ENCODE measurements around the gene PAPSS1. TPM values are rescaled to one million over a fixed set of nuclear protein-coding genes. Genes with fewer than 3 reads are reported as not detected.
A peak's percentile ranks its signal among the peaks of the same experiment; 100 is the strongest.
"Not testable (repeated sequence)": the region's sequence is repeated elsewhere in the genome, so short reads cannot be mapped to it uniquely, and the experiment has no call there.

PAPSS1 gene
- total RNA-seq, 1 experiment from 2014 or later = 50.0 TPM

DNA sequence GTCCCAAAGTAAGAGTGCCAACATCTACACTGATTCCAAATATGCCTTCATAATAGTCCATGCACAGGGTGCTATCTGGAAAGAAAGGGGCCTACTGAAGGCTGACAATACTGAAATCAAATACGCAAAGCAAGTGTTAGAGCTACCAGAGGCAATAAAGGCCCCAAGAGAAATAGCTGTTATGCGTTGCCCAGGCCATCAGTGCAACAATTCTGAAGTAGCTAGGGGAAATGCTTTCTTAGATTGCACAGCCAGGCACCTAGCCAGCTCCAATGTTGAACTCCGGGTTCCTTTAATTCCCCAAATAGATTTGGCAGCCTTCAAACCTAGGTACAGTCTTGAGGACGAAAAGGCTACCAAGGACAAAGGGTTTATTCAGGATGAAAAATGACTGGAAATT lies 17.4 kb upstream of the PAPSS1 start:
- Histone ChIP-seq H3K27ac (no peak overlapping the region), H3K36me3 (no peaks in the 10 kb centered on the region), H3K9me3 (replicated peaks) (no peaks in the 10 kb centered on the region)

DNA sequence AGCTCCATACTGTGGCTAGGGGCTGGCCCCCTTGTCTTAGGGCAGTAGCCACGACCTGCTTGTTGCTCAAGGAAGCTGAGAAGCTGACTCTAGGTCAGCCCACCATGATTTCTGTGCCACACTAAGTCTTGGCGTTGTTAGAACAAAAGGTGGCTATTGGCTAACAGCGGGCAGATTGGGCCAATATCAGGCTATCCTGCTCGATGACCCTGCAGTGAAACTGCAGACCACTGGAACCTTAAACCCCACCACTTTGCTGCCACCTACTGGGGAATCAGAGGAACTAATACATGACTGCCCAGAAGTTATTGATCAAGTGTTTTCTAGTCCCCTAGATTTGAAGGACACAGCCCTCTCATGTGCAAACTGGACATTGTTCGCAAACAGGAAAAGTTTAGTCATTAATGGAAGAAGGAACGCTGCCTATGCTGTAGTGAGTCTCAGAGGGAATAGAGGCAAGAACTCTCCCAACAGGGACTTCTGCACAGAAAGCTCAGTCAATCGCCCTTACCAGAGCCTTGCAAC lies 17.0 kb upstream of the PAPSS1 start:
- no peaks in the 10 kb centered on the region for H3K36me3 ChIP-seq
- no peak overlapping the region for H3K4me3 ChIP-seq
- no peak overlapping the region for H3K27ac ChIP-seq
- peak; percentile 61 to 81 for DNase-seq
- no peaks in the 10 kb centered on the region for H3K9me3 ChIP-seq (replicated peaks)
- no peaks in the 10 kb centered on the region for H3K27me3 ChIP-seq
- H3K4me1 ChIP-seq = peaks cover 25% of the 10 kb centered on the region

More for the DNA sequence above, 17.4 kb upstream of the PAPSS1 start:
- H3K4me1 ChIP-seq = peaks cover 25% of the 10 kb centered on the region
- H3K27me3 ChIP-seq = no peaks in the 10 kb centered on the region
- no peak overlapping the region for H3K4me3 ChIP-seq
- no peak for DNase-seq

- Histone ChIP-seq H3K9me3 (replicated peaks) (no peaks in the 10 kb centered on the region), H3K4me3 (no peak overlapping the region), H3K4me1 (peaks cover 21% of the 10 kb centered on the region), H3K27ac (no peak overlapping the region), H3K36me3 (no peaks in the 10 kb centered on the region), H3K27me3 (no peaks in the 10 kb centered on the region)
- no peak for DNase-seq
Observed at GRCh38 chr4:107736037-107736436, 16.0 kb upstream of the PAPSS1 start.

GRCh38 chr4:107734120-107734519 lies 14.1 kb upstream of the PAPSS1 start:
- Histone ChIP-seq H3K9me3 (replicated peaks) (no peaks in the 10 kb centered on the region), H3K27me3 (no peaks in the 10 kb centered on the region), H3K36me3 (no peaks in the 10 kb centered on the region), H3K4me3 (no peak overlapping the region), H3K4me1 (peaks cover 10% of the 10 kb centered on the region), H3K27ac (no peak overlapping the region)
- DNase-seq = peak in 1 of 2 experiments; percentile 20

DNA sequence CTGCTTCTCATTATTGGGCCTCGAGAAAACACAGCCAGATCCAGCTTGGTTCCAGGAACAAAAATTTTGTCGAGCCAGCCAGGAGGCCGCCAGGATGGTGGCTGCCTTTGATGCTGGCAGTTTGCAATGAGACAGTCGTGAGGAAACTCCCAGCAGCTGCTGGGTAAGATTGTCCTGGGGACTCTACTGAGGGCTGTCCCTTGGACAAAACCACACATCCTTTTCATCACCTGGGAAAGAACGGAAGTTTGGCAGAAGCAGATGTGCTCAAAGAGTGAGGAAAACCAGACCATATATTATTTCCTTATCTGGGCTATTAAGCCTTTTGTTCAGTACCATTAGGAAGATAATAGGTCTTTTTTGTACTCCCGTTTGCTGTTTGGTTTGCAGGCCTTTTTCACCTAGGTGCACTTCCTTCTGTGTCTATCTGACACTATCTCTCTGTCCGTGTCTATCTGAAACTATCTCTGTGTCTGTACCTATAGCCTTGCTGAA lies 13.4 kb upstream of the PAPSS1 start:
- H3K27ac ChIP-seq = no peak overlapping the region

GRCh38 chr4:107729050-107729449 lies 9.0 kb upstream of the PAPSS1 start:
- not testable (repeated sequence) for H3K27me3 ChIP-seq, DNase-seq, H3K27ac ChIP-seq

More for the DNA sequence above, 13.4 kb upstream of the PAPSS1 start:
- DNase-seq = no peak
- peaks cover 10% of the 10 kb centered on the region for H3K4me1 ChIP-seq
- no peaks in the 10 kb centered on the region for H3K36me3 ChIP-seq
- H3K4me3 ChIP-seq = no peak overlapping the region
- H3K9me3 ChIP-seq (replicated peaks) = no peaks in the 10 kb centered on the region
- H3K27me3 ChIP-seq = no peaks in the 10 kb centered on the region

GRCh38 chr4:107726131-107726925 lies 6.3 kb upstream of the PAPSS1 start:
- peaks cover 20% of the 10 kb centered on the region for H3K4me1 ChIP-seq
- peak; percentile 50 to 56 for DNase-seq
- not testable (repeated sequence) for H3K27ac ChIP-seq; H3K27me3 ChIP-seq; H3K4me3 ChIP-seq; H3K36me3 ChIP-seq; H3K9me3 ChIP-seq (replicated peaks)

More at GRCh38 chr4:107729050-107729449, 9.0 kb upstream of the PAPSS1 start:
- not testable (repeated sequence) for H3K36me3 ChIP-seq; H3K9me3 ChIP-seq (replicated peaks); H3K4me3 ChIP-seq
- H3K4me1 ChIP-seq = peaks cover 20% of the 10 kb centered on the region

DNA sequence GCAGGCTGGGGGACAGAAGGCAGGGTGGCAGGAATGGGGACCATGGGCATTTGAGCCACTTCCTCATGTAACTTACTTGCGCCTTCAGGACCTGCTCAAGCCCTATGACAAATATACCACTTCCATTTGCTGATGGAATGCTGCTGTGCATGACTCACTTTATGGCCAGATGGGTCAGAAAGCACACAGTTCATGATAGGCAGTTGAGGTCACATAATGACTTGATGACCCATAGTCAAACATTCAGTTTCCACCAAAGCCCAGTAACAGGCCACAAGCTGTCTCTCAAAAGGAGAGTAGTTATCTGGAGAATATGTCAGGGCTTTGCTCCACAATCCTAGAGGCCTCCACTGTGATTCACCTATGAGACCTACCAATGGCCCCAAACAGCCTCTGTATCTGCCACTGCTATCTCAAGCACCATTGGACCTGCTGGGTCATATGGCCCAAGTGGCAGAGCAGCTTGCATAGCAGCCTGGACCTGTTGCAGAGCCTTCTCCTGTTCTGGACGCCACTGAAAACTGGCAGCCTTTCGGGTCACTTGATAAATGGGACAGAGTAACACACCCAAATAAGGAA lies 5.3 kb upstream of the PAPSS1 start:
- DNase-seq = no peak
- H3K27ac ChIP-seq = no peak overlapping the region
- no peaks in the 10 kb centered on the region for H3K36me3 ChIP-seq
- H3K4me3 ChIP-seq = no peak overlapping the region
- H3K4me1 ChIP-seq = peaks cover 20% of the 10 kb centered on the region
- H3K27me3 ChIP-seq = no peaks in the 10 kb centered on the region
- H3K9me3 ChIP-seq (replicated peaks) = no peaks in the 10 kb centered on the region

DNA sequence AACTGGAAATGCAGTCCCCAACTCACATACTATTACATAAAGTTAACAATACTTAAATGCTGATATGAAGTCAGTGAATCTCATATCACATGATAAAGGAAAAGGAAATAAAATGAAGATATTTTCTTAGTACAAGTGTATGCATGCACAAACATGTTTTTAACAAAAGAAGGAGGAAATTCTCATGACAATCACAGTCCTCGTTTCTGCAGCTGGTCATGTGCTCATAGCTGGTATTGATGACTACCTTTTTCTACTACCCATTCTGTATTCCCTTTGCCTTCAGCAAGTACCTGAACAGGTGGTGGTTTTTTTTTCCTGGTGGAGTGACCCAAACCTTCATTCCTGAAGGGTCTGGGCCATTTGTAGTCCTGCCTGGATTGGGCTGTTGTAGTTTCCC lies 3.3 kb upstream of the PAPSS1 start:
- not testable (repeated sequence) for H3K27ac ChIP-seq; H3K9me3 ChIP-seq (replicated peaks); H3K36me3 ChIP-seq; DNase-seq; H3K4me3 ChIP-seq; H3K27me3 ChIP-seq
- H3K4me1 ChIP-seq = peaks cover 20% of the 10 kb centered on the region

GRCh38 chr4:107721436-107722100 lies 1.5 kb upstream of the PAPSS1 start:
- H3K4me3 ChIP-seq = no peak overlapping the region
- peak; percentile 52 to 68 for DNase-seq
- no peaks in the 10 kb centered on the region for H3K27me3 ChIP-seq
- H3K9me3 ChIP-seq (replicated peaks) = no peaks in the 10 kb centered on the region
- no peaks in the 10 kb centered on the region for H3K36me3 ChIP-seq
- H3K4me1 ChIP-seq = peaks cover 12% of the 10 kb centered on the region
- H3K27ac ChIP-seq = no peak overlapping the region

GRCh38 chr4:107719207-107719921 lies 670 bp downstream of the PAPSS1 start:
- no peaks in the 10 kb centered on the region for H3K27me3 ChIP-seq
- peak overlapping the region; percentile 26 for H3K27ac ChIP-seq
- peak overlapping the region; percentile 87 for H3K4me3 ChIP-seq
- peaks cover 2% of the 10 kb centered on the region; the same call in 1 of the 2 replicates for H3K36me3 ChIP-seq
- no peaks in the 10 kb centered on the region; the same call in 1 of the 2 replicates for H3K4me1 ChIP-seq
- DNase-seq = no peak
- H3K9me3 ChIP-seq (replicated peaks) = no peaks in the 10 kb centered on the region

DNA sequence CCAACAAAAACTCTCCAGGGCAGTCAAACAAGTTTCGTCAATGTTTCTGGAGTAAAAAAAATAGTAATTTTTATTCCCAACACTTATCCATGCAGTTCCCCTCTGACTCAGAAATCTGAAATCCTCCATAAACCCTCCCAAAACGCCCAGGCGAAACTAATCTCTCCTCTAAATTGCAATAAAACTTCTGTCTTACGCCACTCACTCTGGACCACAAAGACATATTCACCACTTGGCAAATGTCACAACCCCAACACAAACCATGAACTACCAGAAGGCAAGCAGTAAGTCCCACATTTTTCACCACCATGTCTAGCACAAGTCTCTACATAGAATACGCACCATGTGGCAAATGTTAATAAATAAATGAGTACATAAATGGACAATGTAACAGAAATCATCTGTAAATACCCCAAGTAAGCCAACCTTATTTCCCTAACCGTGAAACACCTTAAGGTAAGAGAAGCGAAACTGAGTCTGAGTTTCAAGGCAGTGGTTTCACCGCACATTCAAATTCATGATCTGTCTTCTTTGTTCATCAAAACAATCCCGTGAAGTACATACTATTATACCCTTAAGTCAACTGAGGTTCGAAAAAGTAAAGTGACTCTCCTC lies 1.6 kb downstream of the PAPSS1 start:
- Histone ChIP-seq H3K27me3 (no peaks in the 10 kb centered on the region), H3K9me3 (replicated peaks) (no peaks in the 10 kb centered on the region), H3K36me3 (peaks cover 2% of the 10 kb centered on the region; the same call in 1 of the 2 replicates), H3K4me3 (peak overlapping the region; percentile 87), H3K4me1 (no peaks in the 10 kb centered on the region; the same call in 1 of the 2 replicates), H3K27ac (no peak overlapping the region)
- no peak for DNase-seq

DNA sequence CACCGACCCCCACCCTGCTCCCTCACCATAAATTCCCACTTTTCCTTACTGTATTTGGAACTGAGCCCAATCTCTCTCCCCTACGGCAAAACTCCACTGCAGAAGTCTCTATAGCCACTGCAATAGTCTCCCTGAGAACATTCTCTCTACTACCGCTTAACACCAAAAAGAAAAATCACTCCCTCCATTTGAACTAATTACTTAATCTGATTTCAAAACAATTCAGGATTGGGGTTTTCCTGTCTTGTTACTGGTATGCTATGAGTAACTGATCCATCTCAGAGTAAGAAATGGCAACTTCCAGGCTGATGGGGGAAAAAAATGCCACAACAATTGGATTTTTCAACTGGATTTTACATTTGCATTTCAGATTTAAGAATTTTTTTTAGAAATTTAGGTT lies 5.8 kb downstream of the PAPSS1 start:
- Histone ChIP-seq H3K27me3 (no peaks in the 10 kb centered on the region), H3K9me3 (replicated peaks) (no peaks in the 10 kb centered on the region), H3K4me3 (no peak overlapping the region), H3K4me1 (no peaks in the 10 kb centered on the region), H3K36me3 (peaks cover 2% of the 10 kb centered on the region; the same call in 1 of the 2 replicates), H3K27ac (no peak overlapping the region)
- DNase-seq = no peak

GRCh38 chr4:107712236-107712635 lies 7.8 kb downstream of the PAPSS1 start:
- no peaks in the 10 kb centered on the region for H3K9me3 ChIP-seq (replicated peaks)
- peaks cover 2% of the 10 kb centered on the region; the same call in 1 of the 2 replicates for H3K36me3 ChIP-seq
- H3K4me1 ChIP-seq = no peaks in the 10 kb centered on the region
- no peaks in the 10 kb centered on the region for H3K27me3 ChIP-seq
- H3K4me3 ChIP-seq = no peak overlapping the region
- H3K27ac ChIP-seq = no peak overlapping the region
- DNase-seq = no peak

Measured in SJCRH30 (cell line).